Measurements from ENCODE around the gene ECT2L.

ECT2L gene

DNA sequence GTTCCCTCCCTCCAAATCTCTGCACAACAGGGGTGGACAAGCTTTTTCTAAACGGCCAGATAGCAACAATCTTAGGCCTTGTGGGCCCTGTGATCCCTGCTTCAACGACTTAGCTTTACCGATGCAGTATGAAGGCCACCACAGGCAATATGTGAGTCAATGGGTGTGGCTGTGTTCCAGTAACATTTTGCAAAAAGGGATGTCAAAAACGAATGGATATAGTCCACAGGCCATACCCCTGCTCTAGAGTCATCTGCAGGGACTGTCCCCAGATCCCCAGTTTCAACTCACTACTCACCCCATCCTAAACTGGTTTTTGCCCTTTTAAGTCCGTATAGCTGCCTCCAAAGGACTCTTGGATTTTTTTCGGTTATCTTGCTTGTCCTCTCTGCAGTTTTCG lies 34.4 kb downstream of the ECT2L start:
- TF ChIP-seq, protein P1, sequence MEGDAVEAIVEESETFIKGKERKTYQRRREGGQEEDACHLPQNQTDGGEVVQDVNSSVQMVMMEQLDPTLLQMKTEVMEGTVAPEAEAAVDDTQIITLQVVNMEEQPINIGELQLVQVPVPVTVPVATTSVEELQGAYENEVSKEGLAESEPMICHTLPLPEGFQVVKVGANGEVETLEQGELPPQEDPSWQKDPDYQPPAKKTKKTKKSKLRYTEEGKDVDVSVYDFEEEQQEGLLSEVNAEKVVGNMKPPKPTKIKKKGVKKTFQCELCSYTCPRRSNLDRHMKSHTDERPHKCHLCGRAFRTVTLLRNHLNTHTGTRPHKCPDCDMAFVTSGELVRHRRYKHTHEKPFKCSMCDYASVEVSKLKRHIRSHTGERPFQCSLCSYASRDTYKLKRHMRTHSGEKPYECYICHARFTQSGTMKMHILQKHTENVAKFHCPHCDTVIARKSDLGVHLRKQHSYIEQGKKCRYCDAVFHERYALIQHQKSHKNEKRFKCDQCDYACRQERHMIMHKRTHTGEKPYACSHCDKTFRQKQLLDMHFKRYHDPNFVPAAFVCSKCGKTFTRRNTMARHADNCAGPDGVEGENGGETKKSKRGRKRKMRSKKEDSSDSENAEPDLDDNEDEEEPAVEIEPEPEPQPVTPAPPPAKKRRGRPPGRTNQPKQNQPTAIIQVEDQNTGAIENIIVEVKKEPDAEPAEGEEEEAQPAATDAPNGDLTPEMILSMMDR (IDR thresholded peaks at IDR 0.05; ENCODE audit: insufficient read depth, low read length) = no peak
- TF ChIP-seq, protein P2, sequence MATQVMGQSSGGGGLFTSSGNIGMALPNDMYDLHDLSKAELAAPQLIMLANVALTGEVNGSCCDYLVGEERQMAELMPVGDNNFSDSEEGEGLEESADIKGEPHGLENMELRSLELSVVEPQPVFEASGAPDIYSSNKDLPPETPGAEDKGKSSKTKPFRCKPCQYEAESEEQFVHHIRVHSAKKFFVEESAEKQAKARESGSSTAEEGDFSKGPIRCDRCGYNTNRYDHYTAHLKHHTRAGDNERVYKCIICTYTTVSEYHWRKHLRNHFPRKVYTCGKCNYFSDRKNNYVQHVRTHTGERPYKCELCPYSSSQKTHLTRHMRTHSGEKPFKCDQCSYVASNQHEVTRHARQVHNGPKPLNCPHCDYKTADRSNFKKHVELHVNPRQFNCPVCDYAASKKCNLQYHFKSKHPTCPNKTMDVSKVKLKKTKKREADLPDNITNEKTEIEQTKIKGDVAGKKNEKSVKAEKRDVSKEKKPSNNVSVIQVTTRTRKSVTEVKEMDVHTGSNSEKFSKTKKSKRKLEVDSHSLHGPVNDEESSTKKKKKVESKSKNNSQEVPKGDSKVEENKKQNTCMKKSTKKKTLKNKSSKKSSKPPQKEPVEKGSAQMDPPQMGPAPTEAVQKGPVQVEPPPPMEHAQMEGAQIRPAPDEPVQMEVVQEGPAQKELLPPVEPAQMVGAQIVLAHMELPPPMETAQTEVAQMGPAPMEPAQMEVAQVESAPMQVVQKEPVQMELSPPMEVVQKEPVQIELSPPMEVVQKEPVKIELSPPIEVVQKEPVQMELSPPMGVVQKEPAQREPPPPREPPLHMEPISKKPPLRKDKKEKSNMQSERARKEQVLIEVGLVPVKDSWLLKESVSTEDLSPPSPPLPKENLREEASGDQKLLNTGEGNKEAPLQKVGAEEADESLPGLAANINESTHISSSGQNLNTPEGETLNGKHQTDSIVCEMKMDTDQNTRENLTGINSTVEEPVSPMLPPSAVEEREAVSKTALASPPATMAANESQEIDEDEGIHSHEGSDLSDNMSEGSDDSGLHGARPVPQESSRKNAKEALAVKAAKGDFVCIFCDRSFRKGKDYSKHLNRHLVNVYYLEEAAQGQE (IDR thresholded peaks at IDR 0.05; ENCODE audit: insufficient replicate concordance, low read depth) = no peak
- H3K27ac ChIP-seq (replicated peaks) = no peak overlapping the region
- no peaks in the 10 kb centered on the region for H3K27me3 ChIP-seq (ENCODE audit: insufficient read depth, poor library complexity, severe bottlenecking)
- no peak for DNase-seq (ENCODE audit: low read depth in 1 of 2, low spot score in 1 of 2)
- H3K4me3 ChIP-seq (replicated peaks; ENCODE audit: insufficient read depth, low read length) = no peak overlapping the region

DNA sequence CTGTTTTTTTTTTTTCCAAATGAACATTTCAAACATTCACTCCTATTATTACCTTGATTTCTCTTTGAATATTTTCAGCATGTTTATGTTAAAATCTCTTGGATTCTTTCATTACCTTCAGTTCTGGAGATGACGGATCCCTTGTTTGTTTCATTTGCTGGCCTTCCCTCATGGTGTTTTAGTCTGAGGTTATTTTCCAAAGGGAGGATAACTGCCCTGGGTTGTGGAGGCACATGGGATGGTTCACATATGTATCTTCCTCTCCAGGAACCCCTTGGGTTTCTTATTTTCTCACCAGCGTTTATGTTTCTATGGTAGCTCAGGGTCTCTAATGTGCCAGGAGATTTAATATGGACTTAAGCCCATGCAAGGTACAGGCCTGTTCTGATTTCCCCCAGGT lies 36.3 kb downstream of the ECT2L start:
- Histone ChIP-seq H3K27ac (replicated peaks) (no peak overlapping the region), H3K4me3 (replicated peaks; ENCODE audit: insufficient read depth, low read length) (no peak overlapping the region), H3K27me3 (ENCODE audit: insufficient read depth, poor library complexity, severe bottlenecking) (no peaks in the 10 kb centered on the region)
- no peak for TF ChIP-seq GABPA (IDR thresholded peaks at IDR 0.05; ENCODE audit: low read depth)
- TF ChIP-seq SPI1 (IDR thresholded peaks at IDR 0.05; ENCODE audit: borderline replicate concordance, low read depth) = no peak
- no peak for TF ChIP-seq POLR2AphosphoS5 (IDR thresholded peaks at IDR 0.05; ENCODE audit: low read depth)
- TF ChIP-seq, protein P1 (IDR thresholded peaks at IDR 0.05; ENCODE audit: insufficient read depth, low read length) = no peak
- TF ChIP-seq, protein P2 (IDR thresholded peaks at IDR 0.05; ENCODE audit: insufficient replicate concordance, low read depth) = no peak
- DNase-seq (ENCODE audit: low read depth in 1 of 2, low spot score in 1 of 2) = no peak

DNA sequence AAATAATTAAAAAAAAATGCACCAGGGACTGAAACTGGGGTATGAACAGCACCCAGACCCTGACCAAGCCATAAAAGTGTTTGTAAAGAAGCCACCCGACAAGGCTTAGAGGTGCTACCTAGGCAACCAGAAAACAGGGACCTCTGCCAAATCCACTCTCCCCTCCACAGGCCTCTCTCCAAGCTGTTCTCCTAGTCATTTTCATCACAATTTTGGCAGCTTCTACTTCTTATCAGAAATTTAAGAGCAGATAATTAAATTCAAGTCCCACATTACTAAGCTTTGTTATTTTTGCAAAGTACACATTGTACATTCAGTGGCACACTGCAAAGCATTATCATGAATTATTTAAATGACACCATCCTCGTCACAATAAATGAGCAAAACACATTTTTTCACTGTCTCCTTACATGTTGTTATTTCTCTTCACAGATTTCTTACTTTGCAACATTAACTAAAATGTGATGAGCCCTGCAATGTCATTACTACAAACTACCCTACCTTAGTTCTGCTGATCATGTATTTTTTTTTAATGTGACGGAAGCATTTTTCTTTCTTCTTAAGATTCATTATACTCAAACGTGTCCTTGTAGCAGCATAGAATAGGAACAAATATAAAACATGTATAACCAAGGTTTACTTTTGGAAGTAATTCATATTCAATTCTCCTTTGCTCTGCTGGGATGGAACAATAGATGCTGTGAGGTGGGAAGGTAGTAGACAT lies 38.1 kb downstream of the ECT2L start:
- DNase-seq (ENCODE audit: low read depth in 1 of 2, low spot score in 1 of 2) = no peak
- no peak overlapping the region for H3K4me3 ChIP-seq (replicated peaks; ENCODE audit: insufficient read depth, low read length)

More for the DNA sequence above, 38.1 kb downstream of the ECT2L start:
- TF ChIP-seq, protein P1 (IDR thresholded peaks at IDR 0.05; ENCODE audit: insufficient read depth, low read length) = no peak
- TF ChIP-seq POLR2AphosphoS5 (IDR thresholded peaks at IDR 0.05; ENCODE audit: low read depth) (no peak), SPI1 (IDR thresholded peaks at IDR 0.05; ENCODE audit: borderline replicate concordance, low read depth) (no peak), GABPA (IDR thresholded peaks at IDR 0.05; ENCODE audit: low read depth) (no peak)
- TF ChIP-seq, protein P2 (IDR thresholded peaks at IDR 0.05; ENCODE audit: insufficient replicate concordance, low read depth) = no peak
- Histone ChIP-seq H3K27ac (replicated peaks) (no peak overlapping the region), H3K27me3 (ENCODE audit: insufficient read depth, poor library complexity, severe bottlenecking) (no peaks in the 10 kb centered on the region)

All from HL-60 (cell line).